ENCODE data around the gene UBAC2. TPM values are rescaled to one million over a fixed set of nuclear protein-coding genes. Genes with fewer than 3 reads are reported as not detected.

The UBAC2 gene
- total and polyA plus RNA-seq, 2 donors (not counting 3 experiments of a cell fraction or from before 2014, with no cell fraction given), result 45.7 to 54.4 TPM

DNA sequence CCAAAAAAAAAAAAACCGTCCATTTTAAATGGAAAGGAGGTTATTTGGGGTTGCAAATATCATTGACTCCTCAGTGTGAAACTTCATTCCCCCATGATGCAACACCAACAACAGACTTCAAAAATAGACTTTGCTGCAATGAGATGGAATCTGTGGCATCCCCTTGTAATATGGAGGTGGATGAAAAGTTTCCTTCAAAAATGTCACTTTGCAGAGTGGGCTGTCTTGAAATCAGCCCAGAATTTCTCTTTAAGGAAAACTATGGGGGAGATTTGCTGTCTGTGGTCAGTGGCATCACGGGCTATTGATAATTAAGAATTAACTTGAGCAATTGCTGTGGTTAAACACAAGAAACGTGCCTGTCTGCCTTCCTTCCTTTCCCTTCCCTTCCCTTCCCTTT lies 56.1 kb downstream of the UBAC2 start:
- Histone ChIP-seq H3K79me2 (ENCODE audit: control insufficient read depth, insufficient read depth, low read length) (no peaks in the 10 kb centered on the region), H3K4me3 (replicated peaks in 1 of 3; ENCODE audit: insufficient read depth in 1 of 3, low read depth in 1 of 3, low read length in 3 of 3) (no peak overlapping the region), H3K9me1 (replicated peaks; ENCODE audit: control insufficient read depth, extremely low read depth, insufficient read depth, low read length) (no peaks in the 10 kb centered on the region), H3K36me3 (ENCODE audit: control insufficient read depth in 2 of 2, extremely low read depth in 1 of 2, insufficient read depth in 2 of 2, low read length in 2 of 2) (peaks cover 0 to 2% of the 10 kb centered on the region in 2 experiments), H3K27me3 (ENCODE audit: control insufficient read depth in 2 of 2, insufficient read depth in 2 of 2, low read length in 2 of 2) (no peaks in the 10 kb centered on the region), H3K27ac (ENCODE audit: insufficient read depth, low read depth, low read length) (no peak overlapping the region), H4K20me1 (replicated peaks; ENCODE audit: control insufficient read depth, extremely low read depth, insufficient read depth, low read length) (no peaks in the 10 kb centered on the region), H2AFZ (ENCODE audit: low read depth, low read length) (no peak overlapping the region), H3K4me2 (ENCODE audit: insufficient read depth, low read length) (no peak overlapping the region), H3K4me1 (ENCODE audit: control insufficient read depth, extremely low read depth, insufficient read depth, low read length) (peaks cover 9% of the 10 kb centered on the region), H3K9ac (replicated peaks; ENCODE audit: extremely low read depth, insufficient read depth, low read length) (no peak overlapping the region), H3K9me3 (replicated peaks; ENCODE audit: control insufficient read depth, insufficient read depth, low read length) (no peaks in the 10 kb centered on the region)
- DNase-seq (ENCODE audit: low read depth, low spot score), result no peak
- no TSS peak for BruUV-seq (replicated peaks)
- TF ChIP-seq POLR2A (IDR thresholded peaks at IDR 0.05; ENCODE audit: low read depth, low read length), result no peak
- intact Hi-C loops (cut with micrococcal nuclease) (no loop called here), dilution Hi-C loops (cut with MboI; ENCODE audit: extremely low pct_ligation_motif_present, low sequenced_read_pairs) (loop anchor here (25.0 kb wide), 1 partner anchor 94 kb away; no protein-coding TSS in a partner anchor)
- ChIA-PET POLR2A (no interaction called here), CTCF (interaction anchor here (0.6 to 2.7 kb wide), 7 partner anchors 9 to 80 kb away, joined by 3 to 14 read pairs (median 7); no protein-coding TSS in a partner anchor)
- no peak for FAIRE-seq

- no peak overlapping the region for H3K27ac ChIP-seq (ENCODE audit: insufficient read depth, low read depth, low read length)
- no peak overlapping the region for H3K4me2 ChIP-seq (ENCODE audit: insufficient read depth, low read length)
- DNase-seq (ENCODE audit: low read depth, low spot score), result no peak
- no TSS peak for BruUV-seq (replicated peaks)
- no peaks in the 10 kb centered on the region for H3K9me1 ChIP-seq (replicated peaks; ENCODE audit: control insufficient read depth, extremely low read depth, insufficient read depth, low read length)
- H3K4me3 ChIP-seq (replicated peaks in 1 of 3; ENCODE audit: insufficient read depth in 1 of 3, low read depth in 1 of 3, low read length in 3 of 3), result no peak overlapping the region
- no peak overlapping the region for H2AFZ ChIP-seq (ENCODE audit: low read depth, low read length)
- no peak for FAIRE-seq
- H3K9me3 ChIP-seq (replicated peaks; ENCODE audit: control insufficient read depth, insufficient read depth, low read length), result no peaks in the 10 kb centered on the region
- peaks cover 0 to 2% of the 10 kb centered on the region in 2 experiments for H3K36me3 ChIP-seq (ENCODE audit: control insufficient read depth in 2 of 2, extremely low read depth in 1 of 2, insufficient read depth in 2 of 2, low read length in 2 of 2)
- dilution Hi-C loops (cut with MboI; ENCODE audit: extremely low pct_ligation_motif_present, low sequenced_read_pairs), result loop anchor here (25.0 kb wide), 1 partner anchor 95 kb away; no protein-coding TSS in a partner anchor
- H3K27me3 ChIP-seq (ENCODE audit: control insufficient read depth in 2 of 2, insufficient read depth in 2 of 2, low read length in 2 of 2), result no peaks in the 10 kb centered on the region
- intact Hi-C loops (cut with micrococcal nuclease), result no loop called here
- H3K9ac ChIP-seq (replicated peaks; ENCODE audit: extremely low read depth, insufficient read depth, low read length), result no peak overlapping the region
- TF ChIP-seq MAX (IDR thresholded peaks at IDR 0.05; ENCODE audit: insufficient read depth, insufficient read length) (no peak), POLR2A (IDR thresholded peaks at IDR 0.05; ENCODE audit: low read depth, low read length) (no peak), CTCF (IDR thresholded peaks at IDR 0.05; ENCODE audit: extremely low read depth in 1 of 2, insufficient read depth in 1 of 2, low read depth in 1 of 2, low read length in 2 of 2) (no peak), GATA2 (IDR thresholded peaks at IDR 0.05; ENCODE audit: insufficient read depth, insufficient read length, low read depth, low read length) (no peak), MYC (IDR thresholded peaks at IDR 0.05; ENCODE audit: low read depth, low read length) (no peak), JUN (IDR thresholded peaks at IDR 0.05; ENCODE audit: borderline replicate concordance, insufficient read depth, insufficient read length, low read depth) (no peak)
- no peaks in the 10 kb centered on the region for H4K20me1 ChIP-seq (replicated peaks; ENCODE audit: control insufficient read depth, extremely low read depth, insufficient read depth, low read length)
- CTCF ChIA-PET, result interaction anchor here (1.0 to 2.1 kb wide), 4 partner anchors 9 to 81 kb away, joined by 3 to 12 read pairs (median 8); no protein-coding TSS in a partner anchor
- peaks cover 9% of the 10 kb centered on the region for H3K4me1 ChIP-seq (ENCODE audit: control insufficient read depth, extremely low read depth, insufficient read depth, low read length)
- no peaks in the 10 kb centered on the region for H3K79me2 ChIP-seq (ENCODE audit: control insufficient read depth, insufficient read depth, low read length)
- POLR2A ChIA-PET, result no interaction called here
Observed at GRCh38 chr13:99257291-99257690, 56.6 kb downstream of the UBAC2 start.
